Brain microvascular endothelial cell (primary cell): ENCODE results near the gene ZBTB7C.

Source experiments
- DNase-seq: peaks from one replicate; pipeline ENCODE4 v3.0.0-alpha.2; 2020
- H3K27ac ChIP-seq: fragments of 250-450 bp; sonication (Bioruptor Pico); 2 replicates; pipeline ENCODE4 v1.5.1; 2020; ENCODE audit warnings: mild to moderate bottlenecking, moderate library complexity
- H3K27me3 ChIP-seq: fragments of 250-450 bp; sonication (Bioruptor Pico); replicated peaks from 2 replicates; pipeline ENCODE4 v1.5.1; 2020; ENCODE audit warnings: mild to moderate bottlenecking
- H3K36me3 ChIP-seq: fragments of 250-450 bp; sonication (Bioruptor Pico); replicated peaks from 2 replicates; pipeline ENCODE4 v1.5.1; 2020; ENCODE audit warnings: mild to moderate bottlenecking
- H3K4me3 ChIP-seq: 2 replicates; pipeline ENCODE4 v1.5.1; 2011; ENCODE audit warnings: low read depth, mild to moderate bottlenecking, control low read depth, low read length, moderate library complexity
- in situ Hi-C: cut with HindIII; loops from 2 replicates; pipeline ENCODE4 v1.10.0; 2017; ENCODE audit warnings: low sequenced_read_pairs, low pct_ligation_motif_present
- TF ChIP-seq, protein P1 (sequence below): IDR thresholded peaks from 2 replicates; pipeline ENCODE4 v1.5.1; 2011; ENCODE audit warnings: low read depth, mild to moderate bottlenecking, moderate library complexity, low read length, control low read depth, inconsistent platforms; ENCODE audit errors: missing control alignments

Gene ZBTB7C

DNA sequence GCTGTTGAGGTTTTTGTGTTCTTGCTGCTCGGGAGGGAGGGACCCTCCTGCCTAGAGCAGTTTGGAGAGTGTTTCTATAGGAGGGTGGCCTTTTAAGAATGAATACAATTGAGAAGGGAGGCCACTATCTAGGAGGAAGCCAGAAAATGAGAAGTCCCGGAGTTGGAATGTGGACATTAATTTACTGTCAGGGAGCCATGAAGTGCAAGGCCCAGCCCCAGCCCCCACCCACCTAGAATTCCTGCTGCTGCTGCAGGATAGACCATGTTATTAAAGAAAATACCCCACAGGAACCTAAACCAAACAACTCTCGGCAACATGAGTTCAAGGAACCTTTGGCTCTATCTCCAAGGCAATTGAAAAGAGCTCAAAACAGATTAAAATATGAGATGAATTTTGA, 46.0 kb downstream of the ZBTB7C start:
- no peak for DNase-seq
- TF ChIP-seq, protein P1, sequence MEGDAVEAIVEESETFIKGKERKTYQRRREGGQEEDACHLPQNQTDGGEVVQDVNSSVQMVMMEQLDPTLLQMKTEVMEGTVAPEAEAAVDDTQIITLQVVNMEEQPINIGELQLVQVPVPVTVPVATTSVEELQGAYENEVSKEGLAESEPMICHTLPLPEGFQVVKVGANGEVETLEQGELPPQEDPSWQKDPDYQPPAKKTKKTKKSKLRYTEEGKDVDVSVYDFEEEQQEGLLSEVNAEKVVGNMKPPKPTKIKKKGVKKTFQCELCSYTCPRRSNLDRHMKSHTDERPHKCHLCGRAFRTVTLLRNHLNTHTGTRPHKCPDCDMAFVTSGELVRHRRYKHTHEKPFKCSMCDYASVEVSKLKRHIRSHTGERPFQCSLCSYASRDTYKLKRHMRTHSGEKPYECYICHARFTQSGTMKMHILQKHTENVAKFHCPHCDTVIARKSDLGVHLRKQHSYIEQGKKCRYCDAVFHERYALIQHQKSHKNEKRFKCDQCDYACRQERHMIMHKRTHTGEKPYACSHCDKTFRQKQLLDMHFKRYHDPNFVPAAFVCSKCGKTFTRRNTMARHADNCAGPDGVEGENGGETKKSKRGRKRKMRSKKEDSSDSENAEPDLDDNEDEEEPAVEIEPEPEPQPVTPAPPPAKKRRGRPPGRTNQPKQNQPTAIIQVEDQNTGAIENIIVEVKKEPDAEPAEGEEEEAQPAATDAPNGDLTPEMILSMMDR = no peak
- Histone ChIP-seq H3K36me3 (no peaks in the 10 kb centered on the region), H3K4me3 (no peak overlapping the region), H3K27me3 (peaks cover 2% of the 10 kb centered on the region), H3K27ac (no peak overlapping the region)
- in situ Hi-C loops = no loop called here

DNA sequence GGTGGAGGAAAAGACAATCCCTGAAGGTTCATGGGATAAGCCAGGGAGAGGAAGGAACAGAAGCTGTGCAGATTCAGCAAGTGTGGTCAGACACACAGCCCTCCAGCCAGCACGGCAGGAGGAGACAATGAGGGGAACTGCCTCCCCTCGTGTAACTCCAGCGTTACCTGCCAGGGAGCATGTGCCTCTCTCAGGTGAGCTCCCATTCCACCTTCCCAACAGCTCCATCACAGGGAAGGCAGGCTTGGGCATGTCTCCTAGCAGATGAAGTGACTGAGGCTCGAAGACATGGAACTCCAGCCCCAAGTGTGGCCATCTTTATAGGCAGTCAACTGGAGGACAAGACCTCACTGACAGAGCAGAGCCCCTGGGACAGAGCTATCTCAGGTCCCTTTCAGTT, 47.4 kb downstream of the ZBTB7C start:
- H3K36me3 ChIP-seq = no peaks in the 10 kb centered on the region
- H3K4me3 ChIP-seq = no peak overlapping the region
- no peak overlapping the region for H3K27ac ChIP-seq
- no peak for DNase-seq
- in situ Hi-C loops = no loop called here
- peaks cover 2% of the 10 kb centered on the region for H3K27me3 ChIP-seq
- TF ChIP-seq, protein P1 = no peak

DNA sequence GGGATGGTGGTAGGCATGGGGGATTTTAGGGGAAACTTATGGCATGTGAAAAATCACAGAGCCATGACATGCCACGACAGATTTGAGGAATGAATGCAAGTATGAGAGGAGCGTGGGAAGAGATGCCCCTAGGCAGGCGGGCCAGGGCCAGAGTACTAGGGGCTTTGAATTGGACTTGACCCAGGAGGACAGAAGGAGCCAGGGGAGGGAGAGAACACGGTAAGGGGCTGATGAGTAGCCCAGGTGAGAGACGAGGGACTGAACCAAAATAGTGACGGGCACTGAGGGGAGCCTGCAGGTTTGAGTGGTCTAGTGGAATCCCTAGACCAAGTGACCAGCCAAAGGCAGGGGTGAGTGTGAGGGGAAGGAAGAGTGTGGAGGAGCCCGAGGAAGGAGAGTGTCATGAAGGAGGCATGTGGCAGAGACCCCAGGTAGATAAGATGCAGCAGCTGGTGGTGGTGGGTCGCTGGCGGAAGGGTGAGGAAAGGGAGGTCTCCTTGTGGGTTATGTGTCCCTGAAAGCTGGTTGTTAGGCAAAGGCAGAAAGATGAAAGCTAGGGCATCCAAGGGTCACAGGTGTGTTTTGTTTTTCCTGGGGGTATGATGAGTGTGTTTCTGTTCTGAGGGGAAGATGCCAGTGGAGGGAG, 48.7 kb downstream of the ZBTB7C start:
- TF ChIP-seq, protein P1 = no peak

DNA sequence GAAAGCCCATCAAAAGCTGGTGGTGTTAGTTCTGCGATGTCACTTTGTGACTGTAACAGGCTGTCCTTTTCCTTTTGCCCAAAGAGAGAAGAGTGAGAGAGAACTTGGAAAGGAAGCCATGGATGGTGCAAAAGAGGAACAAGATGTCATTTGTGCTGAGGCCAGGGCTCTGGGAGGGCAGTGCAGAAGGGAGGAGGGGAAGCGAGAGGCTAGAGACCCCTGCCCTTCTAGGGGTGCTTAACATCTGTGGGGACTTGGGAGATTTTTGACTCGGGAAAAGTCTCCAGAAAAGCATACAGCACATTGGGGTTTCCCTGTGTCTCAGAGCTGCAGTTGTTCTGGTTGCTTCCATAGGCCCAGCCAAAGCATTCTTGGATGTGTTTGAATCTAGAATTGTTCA, 49.6 kb downstream of the ZBTB7C start:
- no peak overlapping the region for H3K27ac ChIP-seq
- in situ Hi-C loops = no loop called here
- H3K27me3 ChIP-seq = peaks cover 2% of the 10 kb centered on the region
- no peaks in the 10 kb centered on the region for H3K36me3 ChIP-seq
- H3K4me3 ChIP-seq = no peak overlapping the region
- DNase-seq = no peak
- TF ChIP-seq, protein P1 = no peak

More for the DNA sequence above, 48.7 kb downstream of the ZBTB7C start:
- Histone ChIP-seq H3K36me3 (no peaks in the 10 kb centered on the region), H3K27me3 (peaks cover 2% of the 10 kb centered on the region), H3K4me3 (no peak overlapping the region), H3K27ac (no peak overlapping the region)
- in situ Hi-C loops = no loop called here
- no peak for DNase-seq

DNA sequence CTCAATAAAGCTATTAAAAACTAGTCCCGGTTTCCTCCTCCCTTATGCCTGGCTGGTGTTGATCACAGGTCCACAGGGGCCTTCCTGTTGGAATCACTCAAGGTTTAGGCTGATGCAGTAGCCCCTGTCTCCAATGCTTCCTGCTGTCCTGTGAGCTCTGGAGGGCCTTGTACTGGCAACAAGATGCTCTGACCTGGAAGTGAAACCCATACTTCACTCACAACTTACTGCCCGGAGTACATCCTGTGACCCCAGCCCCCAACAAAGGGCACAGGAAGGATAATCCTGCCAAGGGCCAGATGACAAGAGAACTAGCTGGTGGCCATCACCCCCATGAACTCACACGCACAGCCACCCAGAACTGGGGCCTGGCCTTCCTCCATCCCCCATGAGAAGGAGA, 50.3 kb downstream of the ZBTB7C start:
- Histone ChIP-seq H3K4me3 (no peak overlapping the region), H3K27me3 (peaks cover 2% of the 10 kb centered on the region), H3K36me3 (no peaks in the 10 kb centered on the region), H3K27ac (no peak overlapping the region)
- TF ChIP-seq, protein P1 = no peak
- in situ Hi-C loops = no loop called here
- DNase-seq = no peak
